Measurements from ENCODE around the gene LRRC8E. TPM values are rescaled to one million over a fixed set of nuclear protein-coding genes. Genes with fewer than 3 reads are reported as not detected.

Gene LRRC8E
- total RNA-seq, 1 experiment from 2014 or later, result 0.08 TPM

DNA sequence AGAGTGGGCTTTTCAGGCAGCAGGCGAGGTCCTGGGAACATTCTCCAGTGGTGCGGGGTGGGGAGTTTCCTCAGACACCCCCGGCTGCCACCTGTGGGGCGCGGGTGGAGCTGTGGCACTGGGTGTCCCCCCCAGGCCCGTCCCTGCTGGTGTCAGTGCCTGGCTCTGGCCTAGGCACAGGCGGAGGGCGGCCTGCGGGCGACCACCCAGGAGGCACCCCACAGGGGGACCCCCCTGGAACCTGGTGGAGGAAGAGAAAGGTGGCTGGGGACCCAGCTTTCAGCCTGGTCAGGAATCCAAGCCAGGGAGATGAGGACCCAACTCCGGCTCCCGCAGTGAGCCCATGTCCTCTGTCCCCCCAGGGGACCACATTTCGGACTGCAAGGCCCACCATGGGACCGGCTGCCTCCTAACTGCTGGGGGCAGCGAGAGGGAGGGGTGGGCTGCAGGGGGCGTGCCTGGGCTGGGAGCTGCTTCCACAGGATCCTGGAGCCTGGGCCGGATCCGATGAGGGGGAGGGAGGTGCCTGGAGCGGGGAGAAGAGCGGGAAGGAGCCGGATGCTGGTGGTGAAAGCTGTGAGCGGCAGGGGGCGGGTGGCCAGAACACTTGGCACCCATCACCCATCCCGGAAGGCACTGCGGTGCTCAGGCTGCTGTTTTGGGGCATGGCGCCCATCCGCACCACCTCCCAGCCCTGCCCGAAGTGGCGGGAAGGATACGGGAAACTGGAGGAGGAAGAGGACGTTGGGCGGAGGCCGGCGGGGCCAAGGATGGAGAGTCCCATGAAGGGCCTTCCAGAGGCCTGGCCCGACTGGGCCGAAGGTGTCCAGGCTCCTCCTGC is 43.1 kb downstream of the LRRC8E start:
- DNase-seq (ENCODE audit: low read depth, low spot score), result no peak
- in situ Hi-C loops (cut with HindIII; ENCODE audit: low pct_unique_long_range_greater_than_20kb, low sequenced_read_pairs), result no loop called here

DNA sequence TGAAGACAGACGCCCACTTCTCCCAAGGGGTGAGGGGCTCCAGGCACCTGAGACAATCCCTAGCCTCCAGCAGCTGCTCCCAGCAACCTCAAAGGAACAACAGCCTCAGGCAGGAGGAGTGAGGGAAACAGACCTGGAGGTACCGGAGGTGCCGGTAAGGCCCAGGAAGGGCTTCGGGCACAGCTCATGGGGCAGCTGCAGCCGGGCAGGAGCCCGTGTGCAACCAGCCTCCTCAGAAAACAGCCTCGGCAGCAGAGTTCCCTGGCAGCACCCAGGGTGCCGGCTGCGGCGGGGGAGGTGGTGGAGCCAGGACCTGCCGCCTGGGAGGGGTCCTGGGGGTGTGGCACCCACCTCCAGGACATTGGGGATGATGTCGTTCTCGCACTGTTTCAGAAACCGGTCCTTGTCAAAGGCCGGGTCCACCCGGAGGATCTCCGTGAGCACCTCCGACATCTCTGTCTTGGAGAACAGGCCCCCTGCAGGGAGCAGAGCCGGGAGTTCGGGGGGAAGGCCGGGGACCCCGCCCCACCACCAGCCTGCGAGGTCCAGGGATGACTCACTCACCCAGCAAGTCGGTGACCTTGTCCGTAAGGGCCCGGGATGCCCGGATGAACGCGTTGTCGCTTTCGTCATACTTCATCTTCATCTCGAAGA is 44.1 kb downstream of the LRRC8E start:
- no peak for DNase-seq (ENCODE audit: low read depth, low spot score)
- in situ Hi-C loops (cut with HindIII; ENCODE audit: low pct_unique_long_range_greater_than_20kb, low sequenced_read_pairs), result no loop called here

DNA sequence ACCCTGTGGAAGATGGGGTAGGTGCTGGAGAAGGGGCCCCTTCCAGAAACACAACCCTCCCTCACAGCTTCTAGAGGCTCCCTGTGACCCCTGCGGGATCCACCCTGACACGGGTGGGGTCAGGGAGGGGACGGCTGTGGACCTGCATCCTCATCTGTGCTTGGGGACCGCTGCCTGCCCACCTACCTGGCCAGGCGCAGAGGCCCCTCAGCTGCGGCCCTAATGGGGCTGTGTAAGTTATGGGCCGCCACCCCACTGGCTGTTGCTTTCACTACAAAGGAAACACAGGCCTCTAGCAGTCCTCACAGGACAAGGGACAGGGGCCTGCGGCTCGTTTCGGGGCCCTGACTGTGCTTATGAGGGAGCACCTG is 44.6 kb downstream of the LRRC8E start:
- in situ Hi-C loops (cut with HindIII; ENCODE audit: low pct_unique_long_range_greater_than_20kb, low sequenced_read_pairs), result no loop called here
- DNase-seq (ENCODE audit: low read depth, low spot score), result no peak

DNA sequence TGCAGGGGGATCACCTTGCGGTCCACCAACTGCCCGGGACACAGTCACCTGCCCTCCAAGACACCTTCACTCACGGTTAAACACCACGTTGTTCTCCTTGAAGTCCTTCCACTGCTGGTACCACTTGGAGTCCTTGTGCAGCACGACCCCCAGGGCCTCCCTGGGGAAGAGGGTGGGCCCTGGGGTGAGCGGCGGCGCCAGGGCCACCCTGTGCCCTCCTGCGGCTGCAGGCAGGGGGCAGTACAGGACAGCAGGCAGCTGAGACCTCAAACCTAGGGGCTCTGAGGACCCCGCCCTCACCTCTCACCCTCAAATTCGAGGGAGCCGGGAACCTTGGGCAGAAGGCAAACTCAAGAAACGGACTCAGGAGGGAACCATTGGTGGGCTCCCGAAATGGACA is 45.1 kb downstream of the LRRC8E start:
- in situ Hi-C loops (cut with HindIII; ENCODE audit: low pct_unique_long_range_greater_than_20kb, low sequenced_read_pairs), result no loop called here
- no peak for DNase-seq (ENCODE audit: low read depth, low spot score)

DNA sequence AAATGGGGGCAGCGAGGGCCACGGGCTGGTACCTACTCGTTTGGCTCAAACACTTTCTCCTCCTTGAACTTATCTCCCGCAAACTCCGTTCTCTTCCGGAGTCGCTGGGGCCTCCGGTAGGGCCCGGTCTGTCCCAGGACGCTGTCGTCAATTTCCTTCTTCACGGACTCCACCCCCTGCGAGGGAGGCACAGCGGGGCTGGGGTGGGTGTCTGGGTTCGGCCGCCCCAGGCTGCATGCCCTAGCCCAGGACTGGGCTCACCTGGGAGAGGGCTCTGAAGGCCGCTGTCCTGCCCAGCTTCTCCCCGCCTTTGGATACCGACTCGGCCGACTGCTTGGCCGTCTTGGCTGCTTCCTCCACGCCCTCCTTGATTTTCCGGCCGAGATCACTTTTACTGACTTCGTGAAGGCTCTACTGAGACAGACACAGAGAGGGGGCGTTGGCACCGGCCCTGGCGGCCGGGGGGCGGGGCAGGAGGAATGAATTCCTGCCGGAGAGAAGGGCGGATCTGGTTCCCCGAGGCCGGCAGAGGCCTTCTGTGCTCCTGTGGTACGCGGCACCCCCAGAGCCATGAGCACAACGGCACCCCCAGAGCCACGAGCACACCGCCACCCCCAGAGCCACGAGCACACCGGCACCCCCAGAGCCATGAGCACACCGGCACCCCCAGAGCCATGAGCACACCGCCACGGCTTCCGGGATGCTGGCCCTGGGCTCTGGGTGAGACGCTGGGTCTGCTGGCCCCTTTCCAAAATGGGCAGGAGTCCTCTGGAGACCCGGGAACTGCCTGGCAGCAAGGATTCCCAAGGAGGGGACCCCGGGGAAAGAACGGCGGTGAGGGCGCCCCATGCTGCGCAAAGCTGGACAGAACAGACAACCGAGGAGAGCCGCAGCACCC is 45.8 kb downstream of the LRRC8E start:
- in situ Hi-C loops (cut with HindIII; ENCODE audit: low pct_unique_long_range_greater_than_20kb, low sequenced_read_pairs), result no loop called here
- DNase-seq (ENCODE audit: low read depth, low spot score), result no peak

DNA sequence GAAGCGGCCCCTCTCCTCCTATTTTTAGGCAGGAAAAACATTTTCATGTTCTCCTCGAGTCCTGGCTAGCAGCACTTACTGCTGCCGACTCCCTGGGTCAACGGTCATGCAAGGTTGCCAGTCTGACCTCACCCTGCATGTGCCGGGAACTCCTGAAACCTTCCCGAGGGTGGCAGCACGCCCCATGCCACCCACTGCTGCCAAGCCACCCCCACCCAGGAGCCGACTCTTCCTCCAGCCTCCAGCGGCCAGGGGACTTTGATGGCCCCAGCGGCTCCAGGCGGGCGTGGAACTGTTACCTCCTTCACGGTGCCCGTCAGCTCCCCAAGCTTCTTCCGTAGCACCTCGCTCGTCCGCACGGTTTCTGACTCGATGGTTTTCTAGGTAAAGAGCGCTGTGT is 46.5 kb downstream of the LRRC8E start:
- in situ Hi-C loops (cut with HindIII; ENCODE audit: low pct_unique_long_range_greater_than_20kb, low sequenced_read_pairs), result no loop called here
- DNase-seq (ENCODE audit: low read depth, low spot score), result no peak

DNA sequence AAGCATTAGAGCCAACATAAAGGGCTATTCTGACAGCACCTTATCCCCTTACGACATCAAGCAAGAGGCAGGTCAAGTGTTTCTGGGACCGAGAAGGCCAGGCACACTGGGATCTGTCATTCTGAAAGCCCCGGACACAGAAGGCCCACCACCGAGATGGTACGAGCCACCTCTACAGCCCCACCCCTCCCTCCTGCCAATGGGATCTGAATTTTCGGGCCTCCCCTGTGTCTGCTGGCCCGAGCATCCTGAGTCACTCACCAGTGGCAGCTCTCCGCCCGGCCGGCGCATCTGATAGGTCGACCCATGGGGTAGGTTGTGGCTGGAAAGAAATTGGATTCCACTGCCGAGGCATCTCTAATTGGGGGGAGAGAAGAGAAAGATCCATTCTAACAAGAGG is 52.5 kb downstream of the LRRC8E start:
- in situ Hi-C loops (cut with HindIII; ENCODE audit: low pct_unique_long_range_greater_than_20kb, low sequenced_read_pairs), result no loop called here

DNA sequence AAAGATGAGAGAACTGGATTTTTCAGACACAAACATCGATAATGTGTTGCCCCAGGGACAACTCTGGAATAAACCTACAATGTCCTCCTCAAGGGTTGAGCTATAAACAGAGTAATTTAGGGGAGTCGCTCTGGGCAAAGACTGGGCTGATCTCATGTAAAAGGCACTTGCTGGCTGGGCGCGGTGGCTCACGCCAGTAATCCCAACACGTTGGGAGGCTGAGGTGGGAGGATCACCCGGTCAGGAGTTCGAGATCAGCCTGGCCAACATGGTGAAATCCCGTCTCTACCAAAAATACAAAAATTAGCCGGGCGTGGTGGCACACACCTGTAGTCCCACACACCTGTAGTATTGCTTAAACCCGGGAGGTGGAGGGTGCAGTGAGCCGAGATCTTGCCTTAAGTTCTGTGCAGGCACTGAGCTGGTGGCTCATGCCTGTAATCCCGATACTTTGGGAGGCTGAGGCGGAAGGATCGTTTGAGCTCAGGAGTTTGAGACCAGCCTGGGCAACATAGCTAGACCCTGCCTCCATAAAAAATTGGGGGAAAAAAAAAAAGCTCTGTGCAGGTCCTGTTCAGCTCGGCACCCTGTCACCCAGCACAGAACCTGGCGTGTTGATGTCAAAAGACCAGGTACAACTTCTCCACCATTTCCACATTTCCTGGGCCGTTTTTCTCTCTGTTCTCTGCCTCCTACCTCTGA is 53.7 kb downstream of the LRRC8E start:
- in situ Hi-C loops (cut with HindIII; ENCODE audit: low pct_unique_long_range_greater_than_20kb, low sequenced_read_pairs), result no loop called here
- no peak for DNase-seq (ENCODE audit: low read depth, low spot score)

More for the DNA sequence above, 52.5 kb downstream of the LRRC8E start:
- no peak for DNase-seq (ENCODE audit: low read depth, low spot score)

DNA sequence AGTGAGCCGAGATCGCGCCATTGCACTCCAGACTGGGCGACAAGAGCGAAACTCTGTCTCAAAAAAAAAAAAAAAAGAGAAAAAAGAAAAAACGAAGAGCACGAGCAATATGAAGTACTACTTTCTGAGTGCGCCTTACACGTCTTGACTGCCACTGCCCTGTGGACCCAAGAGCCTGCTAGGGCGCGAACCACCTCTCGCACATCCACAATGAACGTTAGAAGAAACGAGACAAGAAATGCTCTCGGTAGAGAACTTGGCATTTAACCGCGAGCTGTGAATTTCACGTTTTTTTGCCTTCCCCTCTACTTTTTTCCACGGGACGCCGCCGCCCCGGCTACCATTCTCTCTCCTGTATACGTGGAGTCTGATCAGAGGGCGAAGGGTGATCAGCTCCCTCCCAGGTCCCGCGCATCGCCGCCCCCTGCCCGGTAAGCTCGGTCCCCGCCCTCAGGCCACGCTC is 54.7 kb downstream of the LRRC8E start:
- in situ Hi-C loops (cut with HindIII; ENCODE audit: low pct_unique_long_range_greater_than_20kb, low sequenced_read_pairs), result no loop called here

DNA sequence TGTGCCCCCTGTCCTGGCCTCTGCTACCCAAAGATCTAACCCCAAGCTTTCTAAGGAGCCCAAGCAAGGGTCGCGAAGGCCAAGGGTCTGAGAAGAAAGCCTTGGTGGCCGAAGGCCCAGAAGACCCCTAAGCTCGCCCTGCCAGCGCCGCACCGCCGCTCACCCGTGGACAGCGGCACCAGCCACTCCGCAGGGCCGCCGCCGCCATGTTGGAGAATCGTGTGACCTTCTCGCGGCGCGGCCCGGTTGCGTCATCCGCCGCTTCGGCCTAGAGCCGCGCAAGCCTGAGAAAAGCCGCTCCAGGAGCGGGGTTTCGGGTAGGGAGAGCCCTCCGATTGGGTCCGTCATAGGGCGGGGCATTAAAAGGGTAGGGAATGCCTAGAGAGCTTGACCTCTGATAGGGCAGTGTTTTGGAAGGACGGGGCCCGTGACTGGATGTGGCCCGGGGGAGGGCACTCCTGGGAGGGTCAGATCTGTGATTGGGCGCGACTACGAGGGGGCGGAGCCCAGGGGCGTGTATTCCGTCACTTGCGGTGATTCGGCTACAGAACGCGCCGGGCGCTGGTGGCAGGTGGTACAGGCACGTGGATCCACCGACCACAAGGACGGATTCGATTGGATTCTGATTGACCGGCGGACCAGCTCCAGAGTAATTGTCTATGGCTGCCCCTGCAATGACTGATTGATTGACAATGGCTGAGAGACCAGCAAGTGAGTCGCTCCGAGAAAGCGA is 55.3 kb downstream of the LRRC8E start, which contains the start of gene TIMM44:
TIMM44 (minus strand) TSS at position 223 of the 733 bp plus-strand sequence; CDS start at position 208, 15 bp downstream.
- in situ Hi-C loops (cut with HindIII; ENCODE audit: low pct_unique_long_range_greater_than_20kb, low sequenced_read_pairs), result no loop called here
- peak; percentile 99 for DNase-seq (ENCODE audit: low read depth, low spot score)

More for the DNA sequence above, 54.7 kb downstream of the LRRC8E start:
- no peak for DNase-seq (ENCODE audit: low read depth, low spot score)

DNA sequence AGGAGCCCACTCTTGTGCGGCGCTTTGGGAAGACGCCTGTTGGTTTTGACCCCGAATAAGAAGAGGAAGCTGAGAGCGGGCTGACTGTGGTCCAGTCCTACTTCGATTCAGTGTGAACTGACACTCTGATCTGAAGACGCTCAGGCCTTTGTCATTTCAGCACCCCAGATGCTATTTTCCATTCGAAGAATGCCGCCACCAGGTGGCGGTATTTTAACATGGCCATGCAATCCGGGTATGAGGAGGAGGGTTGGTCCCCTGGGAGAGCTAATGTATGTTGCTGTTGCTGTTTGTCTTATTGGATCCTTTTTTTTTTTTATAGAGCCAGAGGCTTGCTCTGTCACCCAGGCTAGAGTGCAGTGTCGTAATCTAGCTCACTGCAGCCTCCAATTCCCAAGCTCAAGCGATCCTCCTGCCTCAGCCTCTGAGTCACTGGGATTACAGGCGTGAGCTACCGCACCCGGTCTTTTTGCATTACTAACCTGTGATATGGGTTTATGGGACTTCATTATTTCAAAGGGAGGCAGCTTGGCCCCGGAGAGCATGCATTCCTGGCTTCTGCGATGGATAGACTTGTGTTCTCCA is 56.0 kb downstream of the LRRC8E start:
- in situ Hi-C loops (cut with HindIII; ENCODE audit: low pct_unique_long_range_greater_than_20kb, low sequenced_read_pairs), result no loop called here
- DNase-seq (ENCODE audit: low read depth, low spot score), result peak; percentile 91

DNA sequence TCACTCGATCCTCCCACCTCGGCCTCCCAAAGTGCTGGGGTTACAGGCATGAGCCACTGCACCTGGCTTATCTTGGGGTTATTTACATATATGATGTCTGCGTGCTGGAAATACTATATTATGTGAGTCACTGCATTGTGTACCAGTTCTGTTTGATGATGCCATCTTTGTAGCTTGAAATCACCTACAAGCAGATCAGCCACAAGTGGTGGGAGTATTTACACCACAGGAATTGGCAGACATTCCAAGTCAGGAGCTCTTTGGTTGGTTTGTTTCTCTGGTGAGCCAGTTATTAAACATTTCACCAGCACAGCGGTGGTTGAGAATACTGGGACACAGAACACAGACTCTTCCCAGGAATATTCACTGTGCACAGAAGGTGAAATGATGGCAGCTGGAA is 59.6 kb downstream of the LRRC8E start:
- no peak for DNase-seq (ENCODE audit: low read depth, low spot score)
- in situ Hi-C loops (cut with HindIII; ENCODE audit: low pct_unique_long_range_greater_than_20kb, low sequenced_read_pairs), result no loop called here

Other genes with a start within 250 kb of the LRRC8E start
- not detected in 2 replicates for gene RETN, start 219.5 kb upstream of the LRRC8E start, total RNA-seq (2014; rRNA removed; shearing (Covaris generic))
- gene MCEMP1, start 211.4 kb upstream of the LRRC8E start, total RNA-seq (2014; rRNA removed; shearing (Covaris generic)), result not detected in 2 replicates
- gene TRAPPC5, start 207.7 kb upstream of the LRRC8E start, total RNA-seq (2014; rRNA removed; shearing (Covaris generic)), result 37.5 and 54.0 TPM in 2 replicates
- not detected in 2 replicates for gene FCER2, start 186.4 kb upstream of the LRRC8E start, total RNA-seq (2014; rRNA removed; shearing (Covaris generic))
- not detected in 2 replicates for gene CLEC4G, start 156.4 kb upstream of the LRRC8E start, total RNA-seq (2014; rRNA removed; shearing (Covaris generic))
- not detected in 2 replicates for gene CD209, start 141.0 kb upstream of the LRRC8E start, total RNA-seq (2014; rRNA removed; shearing (Covaris generic))
- gene CLEC4M, start 125.3 kb upstream of the LRRC8E start, total RNA-seq (2014; rRNA removed; shearing (Covaris generic)), result not detected in 2 replicates
- 4.8 and 7.2 TPM in 2 replicates for gene EVI5L, start 58.3 kb upstream of the LRRC8E start, total RNA-seq (2014; rRNA removed; shearing (Covaris generic))
- gene PRR36, start 14.1 kb upstream of the LRRC8E start, total RNA-seq (2014; rRNA removed; shearing (Covaris generic)), result 0.72 TPM in 1 of 2 replicates, not detected in the other
- 5.7 and 6.4 TPM in 2 replicates for gene MAP2K7, start 15.4 kb downstream of the LRRC8E start, total RNA-seq (2014; rRNA removed; shearing (Covaris generic))
- gene TGFBR3L, start 26.3 kb downstream of the LRRC8E start, total RNA-seq (2014; rRNA removed; shearing (Covaris generic)), result not detected in 2 replicates
- 16.7 and 21.5 TPM in 2 replicates for gene SNAPC2, start 31.8 kb downstream of the LRRC8E start, total RNA-seq (2014; rRNA removed; shearing (Covaris generic))
- gene CTXN1, start 37.6 kb downstream of the LRRC8E start, total RNA-seq (2014; rRNA removed; shearing (Covaris generic)), result 0.37 and 0.42 TPM in 2 replicates
- 71.4 and 76.4 TPM in 2 replicates for gene TIMM44, start 55.2 kb downstream of the LRRC8E start, total RNA-seq (2014; rRNA removed; shearing (Covaris generic))
- 37.8 and 40.4 TPM in 2 replicates for gene ELAVL1, start 117.1 kb downstream of the LRRC8E start, total RNA-seq (2014; rRNA removed; shearing (Covaris generic))
- gene CCL25, start 164.2 kb downstream of the LRRC8E start, total RNA-seq (2014; rRNA removed; shearing (Covaris generic)), result not detected in 2 replicates